GM19240 (cell line): Measurements from ENCODE around the gene MAGEA8.
"Not testable (repeated sequence)": the region's sequence is repeated elsewhere in the genome, so short reads cannot be mapped to it uniquely, and the experiment has no call there.

ENCODE experiments used
- DNase-seq: peaks from one replicate; pipeline ENCODE4 v3.0.0; 2011; ENCODE audit warnings: low spot score; ENCODE audit not compliant: insufficient read length

MAGEA8 gene, protein sequence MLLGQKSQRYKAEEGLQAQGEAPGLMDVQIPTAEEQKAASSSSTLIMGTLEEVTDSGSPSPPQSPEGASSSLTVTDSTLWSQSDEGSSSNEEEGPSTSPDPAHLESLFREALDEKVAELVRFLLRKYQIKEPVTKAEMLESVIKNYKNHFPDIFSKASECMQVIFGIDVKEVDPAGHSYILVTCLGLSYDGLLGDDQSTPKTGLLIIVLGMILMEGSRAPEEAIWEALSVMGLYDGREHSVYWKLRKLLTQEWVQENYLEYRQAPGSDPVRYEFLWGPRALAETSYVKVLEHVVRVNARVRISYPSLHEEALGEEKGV

DNA sequence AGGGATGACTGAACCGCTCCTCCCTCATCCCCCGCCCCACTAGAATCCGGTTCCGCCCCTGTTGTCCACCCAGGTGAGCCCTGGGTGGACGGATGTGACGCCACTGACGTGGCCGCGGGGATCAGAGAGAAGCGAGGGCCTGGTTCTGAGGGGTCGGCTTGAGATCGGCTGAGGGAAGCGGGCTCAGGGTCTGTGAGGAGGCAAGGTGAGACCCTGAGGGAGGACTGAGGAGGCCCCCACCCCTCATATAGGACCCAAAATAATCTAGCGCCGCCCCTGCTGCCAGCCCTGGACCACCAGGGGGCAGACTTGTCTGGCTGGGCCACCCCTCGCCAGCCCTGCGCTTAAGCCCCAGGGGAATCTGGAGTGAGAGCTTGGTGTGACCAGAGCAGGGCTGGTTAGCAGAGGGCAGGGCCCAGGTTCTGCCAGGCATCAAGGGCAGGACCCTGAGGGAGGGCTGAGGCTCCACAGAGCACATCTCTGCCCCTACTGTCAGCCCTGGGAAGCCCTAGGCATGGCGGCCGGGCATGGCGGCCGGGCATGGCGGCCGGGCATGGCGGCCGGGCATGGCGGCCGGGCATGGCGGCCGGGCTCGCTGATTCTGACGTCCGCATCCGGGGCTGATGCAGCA is at the start of gene MAGEA8:
Gene MAGEA8 (plus strand): TSS at position 103 of the 631 bp plus-strand sequence. CDS start 3,090 bp downstream, outside the sequence.
- no peak for DNase-seq

DNA sequence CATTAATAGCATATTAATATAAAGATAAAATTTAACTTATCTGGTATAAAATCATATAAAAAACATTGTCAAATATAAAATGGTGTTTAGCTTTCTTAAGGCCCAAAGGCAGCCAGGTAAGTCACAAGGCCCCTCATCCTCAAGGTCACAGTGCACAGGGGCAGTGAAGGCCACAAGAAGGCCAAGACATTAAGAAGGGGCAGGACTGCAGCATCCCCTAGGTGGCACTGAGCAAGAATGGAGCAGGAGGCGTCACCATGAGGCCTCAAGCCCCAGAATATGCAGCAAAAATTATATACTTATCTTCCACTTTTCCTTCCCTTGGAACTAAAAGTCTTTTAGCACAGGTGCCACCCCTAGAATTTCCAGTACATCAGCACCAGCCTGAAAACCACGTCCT is 49.5 kb upstream of the MAGEA8 start:
- DNase-seq, result no peak

DNA sequence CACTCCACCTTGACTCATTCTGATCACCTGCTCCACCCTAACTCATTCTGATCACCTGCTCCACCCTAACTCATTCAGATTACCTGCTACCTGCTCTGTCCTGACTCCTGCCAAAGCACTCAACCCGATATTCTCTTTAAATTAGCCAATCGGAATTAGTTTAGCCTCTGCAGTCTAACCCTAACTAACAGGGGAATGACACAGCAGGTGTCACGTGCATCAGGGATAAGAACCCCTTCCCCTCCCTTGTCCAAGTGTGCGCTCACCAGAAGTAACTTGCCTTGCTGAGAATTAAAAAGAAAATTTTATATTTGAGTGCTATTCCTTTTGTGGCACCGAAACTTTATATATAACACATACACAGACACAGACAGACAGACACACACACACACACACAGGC is 44.3 kb upstream of the MAGEA8 start:
- DNase-seq, result not testable (repeated sequence)

DNA sequence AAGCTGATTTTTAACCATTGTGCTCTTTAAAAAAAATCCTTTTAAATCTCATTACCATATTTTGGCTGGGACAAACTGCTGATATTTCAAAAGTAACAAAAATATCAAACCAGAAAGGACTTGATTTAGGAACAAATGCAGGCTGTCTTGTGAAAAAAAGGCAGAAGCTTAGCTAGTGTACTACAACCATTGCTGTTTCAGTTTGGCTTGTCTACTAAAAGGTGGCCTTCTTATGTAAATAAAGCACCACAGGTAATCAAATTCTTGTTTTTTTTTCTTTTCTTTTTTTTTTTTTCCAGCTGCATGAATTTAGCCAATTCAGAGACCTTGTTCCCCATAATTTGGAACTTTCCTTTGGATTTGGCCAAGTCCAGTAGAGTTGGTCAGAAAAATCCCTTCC is 43.8 kb upstream of the MAGEA8 start:
- no peak for DNase-seq

DNA sequence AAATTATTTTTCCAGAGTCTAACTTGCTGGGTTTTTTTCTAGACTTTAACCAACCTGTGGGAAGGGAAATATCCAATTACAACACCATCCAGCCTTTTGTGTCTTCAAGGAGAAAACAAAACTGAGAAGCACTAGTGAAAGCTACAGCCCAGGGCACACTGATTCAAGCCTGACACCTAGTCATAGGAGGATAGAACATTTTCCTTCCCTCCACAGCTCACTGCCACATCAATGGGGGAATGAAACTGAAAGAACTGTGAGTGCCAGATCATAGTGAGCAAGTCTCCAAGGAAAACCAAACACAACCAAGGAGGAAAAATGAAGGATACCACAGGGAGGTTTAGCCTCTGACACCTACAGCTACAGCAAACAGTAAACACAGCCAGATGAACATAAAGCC is 43.3 kb upstream of the MAGEA8 start:
- DNase-seq, result no peak

DNA sequence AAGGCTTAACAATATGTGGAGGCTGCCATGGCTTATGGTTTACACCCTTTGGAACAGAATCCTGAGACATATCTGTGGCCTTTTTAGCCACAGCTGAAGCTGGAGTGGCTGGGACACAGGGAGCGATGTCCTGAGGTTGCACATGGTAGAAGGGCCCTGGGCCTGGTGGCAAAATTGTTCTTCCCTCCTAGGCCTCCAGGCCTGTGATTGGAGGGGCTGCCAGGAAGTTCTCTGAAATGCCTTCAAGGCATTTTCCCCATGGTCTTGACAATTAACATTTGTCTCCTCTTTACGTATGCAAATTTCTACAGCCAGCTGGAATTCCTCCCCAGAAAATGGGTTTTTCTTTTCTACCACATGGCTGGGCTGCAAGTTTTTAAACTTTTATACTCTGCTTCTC is 39.1 kb upstream of the MAGEA8 start:
- DNase-seq, result no peak

DNA sequence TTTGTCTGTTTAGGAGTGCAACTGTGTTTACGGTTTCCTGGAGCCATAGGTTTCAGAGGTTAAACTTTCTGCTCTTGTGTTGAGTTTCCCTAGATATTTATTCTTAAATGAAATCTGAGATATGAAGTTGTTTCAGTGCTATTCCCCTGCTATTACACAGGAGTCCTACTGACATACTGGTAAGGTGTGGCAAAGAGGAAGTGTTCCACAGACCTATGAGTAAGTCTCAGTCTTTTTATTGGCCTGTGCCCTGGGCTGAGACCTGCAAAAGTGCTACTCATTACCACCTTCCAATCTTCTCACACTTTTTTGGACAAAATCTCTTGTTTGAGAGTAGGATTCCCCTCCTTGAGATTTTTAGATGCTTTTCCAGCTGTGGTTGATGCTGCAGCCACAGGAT is 35.6 kb upstream of the MAGEA8 start:
- no peak for DNase-seq

DNA sequence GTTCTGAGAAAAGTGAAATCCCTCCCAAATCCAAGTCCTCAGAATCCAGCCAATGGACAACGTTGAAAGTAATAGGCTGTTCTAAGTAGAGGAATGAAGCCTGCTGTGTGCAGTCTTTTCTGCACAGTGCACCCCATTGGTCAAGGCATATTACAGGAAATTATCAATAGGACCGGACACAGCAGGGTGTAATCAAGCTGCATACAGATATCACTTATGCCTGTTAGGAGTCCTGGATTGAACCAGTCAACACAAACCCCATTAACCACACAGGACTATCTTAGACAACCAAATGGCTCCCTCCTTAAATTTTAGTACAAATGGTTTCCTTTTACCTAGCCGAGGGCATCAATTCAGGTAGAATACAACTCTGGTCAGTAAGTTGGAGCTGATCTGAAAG is 34.2 kb upstream of the MAGEA8 start:
- DNase-seq, result no peak

DNA sequence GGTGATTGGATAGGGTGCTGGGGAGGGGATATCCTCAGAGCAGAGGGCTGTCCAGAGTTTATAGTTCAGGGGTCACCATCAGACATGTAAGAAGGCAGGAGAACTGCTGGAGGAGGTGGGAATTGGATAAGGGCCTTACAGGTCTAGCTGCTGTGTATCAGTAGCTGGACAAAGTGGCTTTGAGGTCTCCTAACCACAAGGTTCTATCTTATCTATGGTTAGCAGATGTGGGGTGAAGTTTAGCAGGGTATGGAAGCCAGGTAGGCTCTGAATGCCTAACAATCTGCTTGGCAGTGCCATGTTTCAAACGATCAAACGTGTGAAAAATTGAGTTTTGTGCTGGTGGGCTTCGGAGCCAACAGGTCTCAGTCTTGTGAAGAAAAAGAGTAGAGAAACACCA is 32.1 kb upstream of the MAGEA8 start:
- DNase-seq, result no peak

DNA sequence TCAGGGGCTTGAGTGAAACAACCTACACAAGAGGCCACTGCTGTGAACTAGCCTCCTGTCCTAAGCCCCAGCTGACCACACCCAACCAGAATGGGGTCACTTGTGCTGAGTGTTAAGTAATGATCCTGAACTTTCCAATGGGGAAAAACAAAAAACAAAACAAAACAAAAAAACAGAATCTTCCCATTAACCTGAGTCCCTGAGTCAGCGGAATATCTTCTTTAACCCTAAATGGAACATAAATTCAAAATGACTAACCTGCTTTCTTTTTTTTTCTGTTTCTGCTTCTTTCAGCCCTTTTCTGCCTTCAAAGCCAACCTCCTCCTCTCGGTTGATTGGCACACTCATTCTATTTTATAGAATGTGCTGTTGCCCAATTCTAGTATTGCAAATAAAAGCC is 31.2 kb upstream of the MAGEA8 start:
- DNase-seq, result no peak

DNA sequence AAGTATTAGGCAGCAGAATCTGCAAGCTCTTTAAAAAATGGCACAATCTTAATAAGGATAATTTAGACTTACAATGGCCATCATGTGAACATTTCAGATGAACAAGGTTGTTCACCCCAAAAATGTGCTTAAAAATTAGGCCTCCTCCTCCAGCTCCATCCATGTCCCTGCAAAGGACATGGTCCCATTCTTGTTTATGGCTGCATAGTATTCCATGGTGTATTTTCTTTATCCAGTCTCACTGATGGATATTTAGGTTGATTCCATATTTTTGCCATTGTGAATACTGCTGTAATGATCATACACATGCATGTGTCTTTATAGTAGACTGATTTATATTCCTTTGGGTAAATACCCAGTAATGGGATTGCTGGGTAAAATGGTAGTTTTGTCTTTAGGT is 29.1 kb upstream of the MAGEA8 start:
- DNase-seq, result no peak

DNA sequence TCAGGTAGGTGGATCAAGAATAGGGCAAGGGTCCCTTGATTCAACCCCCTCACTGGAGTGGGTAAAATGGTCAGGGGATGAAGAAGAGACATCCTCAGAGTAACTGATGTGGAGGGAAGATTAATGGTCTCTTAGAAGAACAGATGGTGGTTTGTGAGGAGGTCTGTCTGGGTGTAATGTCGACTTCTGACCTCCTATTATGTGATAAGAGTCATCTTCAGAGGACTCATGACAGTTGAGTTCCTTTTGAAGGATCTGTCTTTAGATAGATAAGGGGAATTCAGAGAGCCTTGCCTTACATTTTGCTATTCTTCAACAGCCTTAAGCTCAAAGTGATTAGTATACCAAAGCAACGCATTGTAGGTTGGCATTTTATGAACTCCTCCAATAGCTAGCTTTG is 27.1 kb upstream of the MAGEA8 start:
- DNase-seq, result no peak

DNA sequence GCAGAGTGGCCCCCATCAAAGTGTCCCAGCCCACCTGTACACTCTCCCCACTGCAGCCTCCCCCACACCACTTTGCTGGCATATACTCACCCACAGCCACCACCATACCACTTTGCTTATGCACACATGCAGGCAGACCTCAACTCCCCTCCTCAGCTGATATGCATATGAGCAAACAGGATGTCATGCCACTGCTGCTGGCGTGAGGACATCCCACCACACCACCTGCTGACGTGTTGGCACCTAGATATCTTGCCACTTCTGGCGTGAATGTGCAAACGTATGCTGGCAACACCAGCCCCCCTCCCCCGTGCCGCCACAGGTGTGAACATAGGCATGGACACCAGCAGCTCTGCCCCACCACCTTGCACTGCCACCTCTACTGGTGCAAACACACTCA is 22.4 kb upstream of the MAGEA8 start:
- no peak for DNase-seq

DNA sequence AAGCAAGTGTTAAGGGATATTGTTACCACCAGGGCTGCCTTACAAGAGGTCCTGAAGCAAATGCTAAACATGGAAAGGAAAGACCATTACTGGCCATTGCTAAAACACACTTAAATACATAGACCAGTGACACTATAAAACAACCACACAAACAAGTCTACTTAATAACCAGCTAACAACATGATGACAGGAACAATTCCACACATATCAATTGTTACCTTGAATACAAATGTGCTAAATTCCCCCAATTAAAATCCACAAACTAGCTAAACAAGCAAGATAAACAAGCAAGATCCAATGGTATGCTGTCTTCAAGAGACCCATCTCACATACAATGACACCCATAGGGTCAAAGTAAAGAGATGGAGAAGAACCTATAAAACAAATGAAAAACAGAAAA is 20.5 kb upstream of the MAGEA8 start:
- no peak for DNase-seq

DNA sequence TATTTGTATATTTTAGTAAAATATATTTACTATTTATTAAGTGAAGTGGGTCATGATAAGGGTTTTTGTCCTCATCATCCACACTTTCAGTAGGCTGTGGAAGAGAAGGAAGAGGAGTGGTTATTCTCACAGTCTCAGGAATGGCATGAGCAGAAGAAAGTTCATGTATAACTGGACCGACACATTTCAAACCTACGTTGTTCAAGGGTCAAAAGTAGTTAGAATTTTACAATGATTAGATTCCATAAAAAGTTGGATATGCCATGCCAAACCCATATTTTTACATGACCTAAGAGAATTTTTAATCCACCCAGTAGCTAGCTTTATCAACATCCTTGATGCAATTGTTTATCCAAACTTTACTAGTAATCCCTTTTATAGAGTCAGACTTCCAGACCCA is 15.6 kb upstream of the MAGEA8 start:
- DNase-seq, result no peak

DNA sequence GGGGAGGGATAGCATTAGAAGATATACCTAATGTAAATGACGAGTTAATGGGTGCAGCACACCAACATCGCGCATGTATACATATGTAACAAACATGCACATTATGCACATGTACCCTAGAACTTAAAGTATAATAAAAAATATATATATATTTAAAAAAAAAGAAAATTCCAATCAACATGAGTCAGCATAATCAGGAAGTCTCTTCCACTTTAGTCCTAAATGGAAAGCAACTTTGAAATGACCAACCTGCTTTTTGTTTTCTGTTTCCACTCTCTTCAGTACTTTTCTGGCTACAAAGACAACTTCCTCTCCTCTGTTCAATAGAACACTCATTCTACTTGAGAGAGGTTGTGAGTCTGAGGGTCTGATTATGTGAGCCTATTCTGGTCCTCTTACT is 13.5 kb upstream of the MAGEA8 start:
- DNase-seq, result no peak

DNA sequence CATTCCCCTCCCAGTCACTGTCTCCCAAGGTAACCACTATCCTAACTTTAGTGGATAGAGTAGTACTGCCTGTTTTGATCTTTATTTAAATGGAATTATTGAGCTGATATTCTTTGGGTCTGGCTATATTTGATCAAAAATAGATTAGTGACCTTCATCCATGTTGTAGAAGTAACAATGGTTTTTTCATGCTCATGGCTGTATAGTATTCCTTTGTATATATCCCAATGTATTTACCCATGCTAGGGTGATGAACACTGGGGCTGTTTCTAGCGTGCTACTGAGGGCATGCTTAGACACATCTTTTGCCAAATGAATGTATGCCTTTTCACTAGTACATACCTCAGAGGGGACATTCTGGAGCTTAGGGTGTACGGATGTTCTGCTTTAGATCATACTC is 10.1 kb upstream of the MAGEA8 start:
- no peak for DNase-seq

DNA sequence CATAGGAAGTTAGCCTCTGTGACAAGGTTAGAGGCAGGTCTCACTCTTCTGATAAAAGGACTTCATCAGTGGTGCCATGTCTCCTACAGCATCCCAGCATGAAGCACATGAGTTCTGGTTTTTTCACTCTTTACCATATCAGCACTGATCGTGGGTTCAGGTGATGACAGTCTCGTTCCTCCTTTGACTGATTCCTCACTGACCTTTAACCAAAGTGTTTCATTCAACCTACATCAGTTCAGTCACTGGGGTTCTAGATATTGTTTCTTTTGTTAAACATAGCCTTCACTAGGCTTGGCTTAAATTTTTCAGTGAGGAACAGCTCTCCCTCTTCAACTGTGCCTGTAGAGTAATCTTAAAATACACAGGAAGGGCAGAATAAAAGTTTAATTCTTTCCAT is 9.6 kb upstream of the MAGEA8 start:
- no peak for DNase-seq

DNA sequence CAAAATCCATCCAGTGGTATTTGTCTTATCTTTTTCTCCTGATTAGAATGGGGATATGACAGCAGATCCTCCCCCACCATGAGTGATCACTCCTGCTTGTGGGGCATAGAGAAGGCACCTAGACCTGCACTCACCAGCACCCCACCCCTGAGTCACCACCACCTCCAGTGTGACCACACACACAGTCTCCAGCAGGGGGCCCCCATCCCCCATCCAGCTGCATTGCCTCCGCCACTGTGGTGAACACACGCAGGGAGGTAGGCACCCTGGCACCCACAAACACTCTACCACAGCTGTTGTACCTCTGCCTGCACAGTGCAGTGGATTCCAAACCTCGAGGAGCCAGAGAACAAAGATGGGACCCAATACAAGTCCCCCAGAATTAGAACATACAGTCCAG is 9.0 kb upstream of the MAGEA8 start:
- no peak for DNase-seq

DNA sequence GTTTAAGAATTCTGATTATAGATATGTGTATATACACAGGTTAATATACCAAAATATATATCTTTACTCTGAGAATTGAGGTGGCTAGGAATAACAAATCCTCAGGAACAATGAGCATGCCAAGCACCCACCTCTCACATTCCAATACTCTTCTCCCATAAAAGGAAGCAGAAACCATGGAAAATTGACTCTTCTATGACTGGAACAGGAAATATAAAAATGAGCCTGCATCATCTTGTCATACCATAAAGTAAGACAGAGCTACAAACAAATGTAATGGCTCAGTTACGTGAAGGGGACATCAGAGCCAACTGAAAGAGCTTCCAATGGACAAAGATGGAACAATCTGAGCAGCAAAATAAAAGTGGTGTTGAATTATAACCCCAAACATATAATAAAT is 3.8 kb upstream of the MAGEA8 start:
- DNase-seq, result no peak

DNA sequence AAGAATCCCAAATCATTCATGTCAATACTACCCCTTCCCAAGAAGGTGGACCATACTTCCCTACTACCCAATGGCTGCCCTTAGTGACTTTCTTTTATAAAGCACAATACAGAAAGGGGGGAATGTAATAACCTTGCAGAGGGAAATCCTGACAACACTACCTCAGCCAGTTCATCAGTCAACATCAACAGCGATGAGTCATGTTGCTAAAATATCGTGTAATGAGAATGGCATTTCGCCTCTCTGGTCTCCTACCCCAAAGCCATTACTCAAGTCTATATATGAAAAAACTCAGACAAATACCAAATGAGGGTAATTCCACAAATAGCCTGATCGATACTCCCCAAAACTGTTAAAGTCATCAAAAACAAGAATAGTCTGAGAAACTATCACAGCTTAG is 3.3 kb upstream of the MAGEA8 start:
- no peak for DNase-seq

DNA sequence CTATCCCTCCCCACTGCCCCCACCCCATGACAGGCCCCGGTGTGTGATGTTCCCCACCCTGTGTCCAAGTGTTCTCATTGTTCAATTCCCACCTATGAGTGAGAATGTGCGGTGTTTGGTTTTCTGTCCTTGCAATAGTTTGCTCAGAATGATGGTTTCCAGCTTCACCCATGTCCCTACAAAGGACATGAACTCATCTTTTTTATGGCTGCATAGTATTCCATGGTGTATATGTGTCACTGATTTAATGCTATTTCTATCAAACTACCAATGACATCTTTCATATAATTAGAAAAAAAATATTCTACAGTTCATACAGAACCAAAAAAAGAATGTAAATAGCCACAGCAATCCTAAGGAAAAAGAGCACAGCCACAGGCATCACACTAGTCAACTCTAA is 9.8 kb downstream of the MAGEA8 start:
- not testable (repeated sequence) for DNase-seq

DNA sequence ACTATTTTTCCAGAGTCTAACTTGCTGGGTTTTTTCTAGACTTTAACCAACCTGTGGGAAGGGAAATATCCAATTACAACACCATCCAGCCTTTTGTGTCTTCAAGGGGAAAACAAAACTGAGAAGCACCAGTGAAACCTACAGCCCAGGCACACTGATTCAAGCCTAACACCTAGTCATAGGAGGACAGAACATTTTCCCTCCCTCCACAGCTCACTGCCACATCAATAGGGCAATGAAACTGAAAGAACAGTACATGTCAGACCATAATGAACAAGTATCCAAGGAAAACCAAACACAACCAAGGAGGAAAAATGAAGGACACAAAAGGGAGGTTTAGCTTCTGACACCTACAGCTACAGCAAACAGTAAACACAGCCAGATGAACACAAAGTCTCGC is 17.6 kb downstream of the MAGEA8 start:
- no peak for DNase-seq
